Prostate gland (tissue), 2 donors: ENCODE measurements around the gene EEF1AKMT3.

Experiments
- CTCF ChIP-seq, 4 experiments: fragments of 200-600 bp in 2 of 4; fragments of 450-650 bp in 2 of 4; sonication (generic) in 2 of 4; IDR thresholded peaks; 1 replicate in 3 of 4; 2 replicates in 1 of 4; pipeline ENCODE4 v1.5.1; 2016 to 2019; ENCODE audit warnings: antibody characterized with exemption in 4 of 4, mild to moderate bottlenecking in 2 of 4, moderate library complexity in 2 of 4
- POLR2AphosphoS5 ChIP-seq: sonication (generic); formaldehyde crosslinking; IDR thresholded peaks from one replicate; pipeline ENCODE4 v1.6.1; 2017; ENCODE audit warnings: antibody characterized with exemption

- TF ChIP-seq POLR2AphosphoS5 (no peak), CTCF (IDR thresholded peaks at IDR 0.05) (no peak)
Observed at GRCh38 chr12:57727758-57728395, 44.5 kb upstream of the EEF1AKMT3 start.
